ENCODE results near the gene ZNF417.

Gene ZNF417

GRCh38 chr19:57867868-57868492 is 48.4 kb downstream of the ZNF417 start:
- H3K36me3 ChIP-seq: peaks cover 58 to 74% (median 74%) of the 10 kb centered on the region in 3 donors
- no peak for TF ChIP-seq CTCF (IDR thresholded peaks at IDR 0.05)
- no peak overlapping the region for H3K27ac ChIP-seq
- H3K27me3 ChIP-seq: no peaks in the 10 kb centered on the region
- H3K4me3 ChIP-seq: no peak overlapping the region
- H3K9me3 ChIP-seq: peaks cover 11 to 98% (median 76%) of the 10 kb centered on the region in 3 donors
- intact Hi-C loops (cut with DNase I; ENCODE audit: low total_unique reads): no loop called here
- no peak for DNase-seq
- no peaks in the 10 kb centered on the region for H3K4me1 ChIP-seq

Data from tibial artery (tissue), 4 donors.